ENCODE data around the gene KCNQ1. TPM values are rescaled to one million over a fixed set of nuclear protein-coding genes. Genes with fewer than 3 reads are reported as not detected.

Gene KCNQ1
- total RNA-seq, 1 experiment from 2014 or later, result 10.7 TPM

- no TSS peak for BruUV-seq (replicated peaks)
- no peak overlapping the region for H3K9ac ChIP-seq (ENCODE audit: low read length)
- CTCF ChIA-PET, result no interaction called here
- DNase-seq (ENCODE audit: low read depth, low spot score), result no peak
- H3K9me3 ChIP-seq (ENCODE audit: control insufficient read depth in 1 of 2, insufficient read depth in 1 of 2, low read depth in 1 of 2, low read length in 2 of 2), result no peaks in the 10 kb centered on the region
- H3K27ac ChIP-seq (ENCODE audit: low read depth, low read length), result no peak overlapping the region
- ATAC-seq, result no peak
- no peaks in the 10 kb centered on the region for H4K20me1 ChIP-seq (ENCODE audit: insufficient read depth)
- H3K9me2 ChIP-seq (ENCODE audit: insufficient read depth), result no peaks in the 10 kb centered on the region
- peaks cover 9 to 14% of the 10 kb centered on the region in 2 experiments for H3K4me1 ChIP-seq (ENCODE audit: control insufficient read depth in 1 of 2, insufficient read depth in 2 of 2, low read length in 2 of 2)
- H3K36me3 ChIP-seq (ENCODE audit: control insufficient read depth in 1 of 2, insufficient read depth in 2 of 2, low read length in 2 of 2), result no peaks in the 10 kb centered on the region
- intact Hi-C loops (cut with micrococcal nuclease), result no loop called here
- H2AFZ ChIP-seq (ENCODE audit: low read depth, low read length, poor library complexity, severe bottlenecking), result no peak overlapping the region
- no peaks in the 10 kb centered on the region for H3K27me3 ChIP-seq (ENCODE audit: insufficient read depth, low read length)
- RAD21 ChIA-PET (ENCODE audit: low non-redundant PET in 1 of 2, low total read pairs in 2 of 2, uncharacterized antibody in 2 of 2, unreplicated experiment in 2 of 2), result no interaction called here
- H3K4me3 ChIP-seq (replicated peaks in 1 of 2; ENCODE audit: low read depth in 1 of 2, low read length in 2 of 2), result no peak overlapping the region
- POLR2A ChIA-PET, result no interaction called here
- TF ChIP-seq YY1 (IDR thresholded peaks at IDR 0.05; ENCODE audit: extremely low read depth, insufficient replicate concordance, low read depth, low read length), result no peak
- TF ChIP-seq ZNF274 (IDR thresholded peaks at IDR 0.05; ENCODE audit: low read depth, low read length), result no peak
- TF ChIP-seq ATF3 (IDR thresholded peaks at IDR 0.05), result no peak
- no peak for TF ChIP-seq ZBTB33 (IDR thresholded peaks at IDR 0.05; ENCODE audit: extremely low read depth, insufficient replicate concordance, low read length)
- no peak for TF ChIP-seq CEBPB (IDR thresholded peaks at IDR 0.05; ENCODE audit: low read depth)
- TF ChIP-seq RAD21 (IDR thresholded peaks at IDR 0.05; ENCODE audit: low read depth), result no peak
- no peak for TF ChIP-seq EGR1 (IDR thresholded peaks at IDR 0.05; ENCODE audit: low read depth)
- no peak for TF ChIP-seq SIN3A (IDR thresholded peaks at IDR 0.05; ENCODE audit: low read depth)
- TF ChIP-seq POLR2AphosphoS5 (IDR thresholded peaks at IDR 0.05; ENCODE audit: low read depth, low read length), result no peak
- H3K4me2 ChIP-seq (ENCODE audit: low read length), result no peak overlapping the region
- no peaks in the 10 kb centered on the region for H3K79me2 ChIP-seq (ENCODE audit: insufficient read depth, low read length)
Observed at GRCh38 chr11:2467695-2468055, 22.9 kb downstream of the KCNQ1 start.
